HCT116 (cell line): Measurements from ENCODE around the gene OR2AP1. TPM values are rescaled to one million over a fixed set of nuclear protein-coding genes. Genes with fewer than 3 reads are reported as not detected.

Experiments
- ATAC-seq: fragments of 200-7000 bp; cut with Tn5 transposase; 2 replicates; pipeline ENCODE4 v1.9.1; 2020; ENCODE audit warnings: mild to moderate bottlenecking, moderate library complexity
- BruUV-seq: library from RNA; stranded (reverse); fragments of 400-500 nt; replicated peaks from 2 replicates; lab custom pipeline; 2021; lab: Mats Ljungman, UMichigan
- CTCF ChIA-PET: fragments of 300-600 bp; sonication (Branson Sonifier 250); formaldehyde crosslinking; loops from one replicate; lab custom pipeline; 2021; ENCODE audit warnings: antibody characterized with exemption; lab: Charles Lee
- POLR2A ChIA-PET: fragments of 300-600, 350-600 bp; sonication (Branson Sonifier 250); formaldehyde crosslinking; loops from one replicate; lab custom pipeline; 2021; ENCODE audit warnings: antibody characterized with exemption; lab: Charles Lee
- RAD21 ChIA-PET, 2 experiments: fragments of 300-600 bp; sonication (Branson Sonifier 250); formaldehyde crosslinking; loops; one replicate each; lab custom pipeline; 2023; ENCODE audit warnings: low total read pairs in 2 of 2; ENCODE audit not compliant: uncharacterized antibody in 2 of 2, unreplicated experiment in 2 of 2, low non-redundant PET in 1 of 2; lab: Charles Lee
- DNase-seq: peaks from one replicate; pipeline ENCODE4 v3.0.0-alpha.2; 2010; ENCODE audit warnings: low read depth, low spot score
- H2AFZ ChIP-seq: fragments of 200-600 bp; shearing (Covaris generic), sonication (generic); 2 replicates; pipeline ENCODE4 v1.6.1; 2017; ENCODE audit warnings: low read depth, mixed run types, mixed read lengths, antibody characterized with exemption, low read length; ENCODE audit not compliant: poor library complexity, severe bottlenecking
- H3K27ac ChIP-seq: 2 replicates; pipeline ENCODE4 v1.5.1; 2012; ENCODE audit warnings: low read depth, low read length
- H3K27me3 ChIP-seq: fragments of 200-600 bp; sonication (generic); 2 replicates; pipeline ENCODE4 v1.6.1; 2016; ENCODE audit warnings: mixed run types, low read length, mixed read lengths; ENCODE audit not compliant: insufficient read depth
- H3K36me3 ChIP-seq, 2 experiments: fragments of 200-500 bp in 1 of 2; fragments of 200-600 bp in 1 of 2; sonication (Bioruptor generic) in 1 of 2; sonication (generic) in 1 of 2; 2 replicates each; pipeline versions ENCODE4 v1.5.1 to v1.6.1; 2014 to 2016; ENCODE audit warnings: low read length in 2 of 2, inconsistent platforms in 1 of 2, mixed read lengths in 1 of 2, mixed run types in 1 of 2; ENCODE audit not compliant: insufficient read depth in 2 of 2, control insufficient read depth in 1 of 2
- H3K4me1 ChIP-seq, 2 experiments: fragments of 200-600 bp in 1 of 2; sonication (generic) in 1 of 2; 2 replicates each; pipeline versions ENCODE4 v1.5.1 to v1.6.1; 2012 to 2017; ENCODE audit warnings: low read length in 2 of 2, inconsistent platforms in 1 of 2, mild to moderate bottlenecking in 1 of 2, mixed read lengths in 1 of 2, mixed run types in 1 of 2, moderate library complexity in 1 of 2; ENCODE audit not compliant: insufficient read depth in 2 of 2, control insufficient read depth in 1 of 2
- H3K4me2 ChIP-seq: fragments of 200-600 bp; sonication (generic); 2 replicates; pipeline ENCODE4 v1.6.1; 2017; ENCODE audit warnings: mixed run types, low read length, mixed read lengths
- H3K4me3 ChIP-seq, 2 experiments: fragments of 200-600 bp in 1 of 2; sonication (generic) in 1 of 2; replicated peaks in 1 of 2; 2 replicates each; pipeline ENCODE4 v1.5.1; 2011 to 2016; ENCODE audit warnings: low read length in 2 of 2, control low read depth in 1 of 2, low read depth in 1 of 2, mild to moderate bottlenecking in 1 of 2, mixed read lengths in 1 of 2, mixed run types in 1 of 2
- H3K79me2 ChIP-seq: fragments of 200-600 bp; sonication (generic); 2 replicates; pipeline ENCODE4 v1.6.1; 2017; ENCODE audit warnings: mild to moderate bottlenecking, mixed run types, low read length, moderate library complexity, mixed read lengths; ENCODE audit not compliant: insufficient read depth
- H3K9ac ChIP-seq: fragments of 200-600 bp; sonication (generic); 2 replicates; pipeline ENCODE4 v1.6.1; 2016; ENCODE audit warnings: low read length, mixed read lengths
- H3K9me2 ChIP-seq: fragments of 200-600 bp; sonication (generic), shearing (Covaris generic); 2 replicates; pipeline ENCODE4 v1.6.1; 2017; ENCODE audit warnings: mixed run types, mild to moderate bottlenecking, moderate library complexity; ENCODE audit not compliant: insufficient read depth
- H3K9me3 ChIP-seq, 2 experiments: fragments of 200-500 bp in 1 of 2; fragments of 200-600 bp in 1 of 2; sonication (Bioruptor generic) in 1 of 2; sonication (generic) in 1 of 2; 2 replicates each; pipeline ENCODE4 v1.6.1; 2014 to 2017; ENCODE audit warnings: low read length in 2 of 2, mixed read lengths in 2 of 2, inconsistent platforms in 1 of 2, low read depth in 1 of 2, mild to moderate bottlenecking in 1 of 2, mixed run types in 1 of 2, moderate library complexity in 1 of 2; ENCODE audit not compliant: control insufficient read depth in 1 of 2, insufficient read depth in 1 of 2
- H4K20me1 ChIP-seq: fragments of 200-600 bp; sonication (generic), shearing (Covaris generic); 2 replicates; pipeline ENCODE4 v1.6.1; 2017; ENCODE audit warnings: mixed run types, mild to moderate bottlenecking, moderate library complexity; ENCODE audit not compliant: insufficient read depth
- ATF3 ChIP-seq: IDR thresholded peaks from 2 replicates; pipeline ENCODE4 v1.6.1; 2012
- CBX3 ChIP-seq: IDR thresholded peaks from 2 replicates; pipeline ENCODE4 v1.6.1; 2012; ENCODE audit warnings: low read depth
- CEBPB ChIP-seq: IDR thresholded peaks from 2 replicates; pipeline ENCODE4 v1.6.1; 2012; ENCODE audit warnings: low read depth
- EGR1 ChIP-seq: IDR thresholded peaks from 2 replicates; pipeline ENCODE4 v1.6.1; 2012; ENCODE audit warnings: low read depth
- ELF1 ChIP-seq: IDR thresholded peaks from 2 replicates; pipeline ENCODE4 v1.6.1; 2012; ENCODE audit warnings: low read depth, borderline replicate concordance
- EZH2 ChIP-seq: fragments of 200-600 bp; sonication (generic); IDR thresholded peaks from 2 replicates; pipeline ENCODE4 v1.6.1; 2017; ENCODE audit warnings: antibody characterized with exemption, mixed run types
- JUND ChIP-seq: IDR thresholded peaks from 2 replicates; pipeline ENCODE4 v1.6.1; 2012
- RAD21 ChIP-seq: IDR thresholded peaks from 2 replicates; pipeline ENCODE4 v1.6.1; 2012; ENCODE audit warnings: low read depth, mild to moderate bottlenecking
- SIN3A ChIP-seq: IDR thresholded peaks from 2 replicates; pipeline ENCODE4 v1.6.1; 2012; ENCODE audit warnings: low read depth
- SP1 ChIP-seq: IDR thresholded peaks from 2 replicates; pipeline ENCODE4 v1.6.1; 2012; ENCODE audit warnings: low read depth
- SRF ChIP-seq: IDR thresholded peaks from 2 replicates; pipeline ENCODE4 v1.6.1; 2012; ENCODE audit warnings: low read depth
- TCF7L2 ChIP-seq: IDR thresholded peaks from 2 replicates; pipeline ENCODE4 v1.7.0; 2011; ENCODE audit warnings: borderline replicate concordance, inconsistent platforms; ENCODE audit not compliant: insufficient read depth, insufficient read length; ENCODE audit errors: extremely low read depth
- YY1 ChIP-seq: IDR thresholded peaks from 2 replicates; pipeline ENCODE4 v1.6.1; 2011; ENCODE audit warnings: low read length, low read depth, moderate library complexity, mild to moderate bottlenecking; ENCODE audit not compliant: insufficient replicate concordance; ENCODE audit errors: extremely low read depth
- ZNF274 ChIP-seq: fragments of 200-500 bp; sonication (Bioruptor generic); IDR thresholded peaks from 2 replicates; pipeline ENCODE4 v1.6.1; 2014; ENCODE audit warnings: mild to moderate bottlenecking, low read depth, low read length, inconsistent platforms
- intact Hi-C: fragments of 100-400 bp; cut with micrococcal nuclease; formaldehyde crosslinking; loops from 2 replicates; pipeline ENCODE4 v1.10.0; 2022
- total RNA-seq: library from RNA; stranded (reverse); gene quantifications from one replicate; pipeline ENCODE4 v1.2.1, GENCODE V29; 2021; ENCODE audit not compliant: unreplicated experiment
- TF ChIP-seq, protein P1 (sequence below): IDR thresholded peaks from 2 replicates; pipeline ENCODE4 v1.6.1; 2012
- TF ChIP-seq, protein P2 (sequence below): IDR thresholded peaks from 2 replicates; pipeline ENCODE4 v1.6.1; 2011; ENCODE audit warnings: mild to moderate bottlenecking, low read length, moderate library complexity; ENCODE audit not compliant: insufficient replicate concordance; ENCODE audit errors: extremely low read depth
- TF ChIP-seq, protein P3 (sequence below): IDR thresholded peaks from 2 replicates; pipeline ENCODE4 v1.6.1; 2012; ENCODE audit warnings: low read depth

The OR2AP1 gene
- total RNA-seq, 1 experiment from 2014 or later, result not detected

DNA sequence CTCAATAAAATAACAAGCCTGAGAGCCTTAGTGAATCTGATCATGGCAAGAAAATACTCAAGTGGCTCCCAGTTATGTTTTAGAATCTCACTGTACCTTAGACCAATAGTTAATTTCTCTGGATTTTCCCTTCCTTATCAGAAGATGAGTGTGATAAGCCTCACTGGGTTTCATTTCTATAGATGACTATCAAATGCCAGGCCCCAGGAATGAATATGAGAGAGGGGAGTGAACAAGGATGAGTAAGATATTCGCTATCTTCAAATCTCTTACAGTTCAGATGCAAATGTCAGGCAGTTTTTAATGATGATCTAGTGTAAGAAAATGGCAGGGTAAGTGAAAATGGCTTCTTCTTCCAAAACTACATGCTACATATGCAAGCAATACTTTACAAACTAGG, 38.3 kb downstream of the OR2AP1 start:
- no peak overlapping the region for H2AFZ ChIP-seq

More for the DNA sequence above, 38.3 kb downstream of the OR2AP1 start:
- Histone ChIP-seq H3K79me2 (no peaks in the 10 kb centered on the region), H3K4me2 (no peak overlapping the region), H3K27me3 (peaks cover 47% of the 10 kb centered on the region), H3K9me3 (no peaks in the 10 kb centered on the region; a peak in 1 of 4 replicates), H3K4me1 (no peaks in the 10 kb centered on the region), H3K9me2 (no peaks in the 10 kb centered on the region), H3K4me3 (no peak overlapping the region), H3K36me3 (no peaks in the 10 kb centered on the region), H4K20me1 (no peaks in the 10 kb centered on the region), H3K27ac (no peak overlapping the region), H3K9ac (no peak overlapping the region)
- DNase-seq, result no peak
- TF ChIP-seq EGR1, result no peak
- no peak for TF ChIP-seq EZH2
- TF ChIP-seq, protein P1, sequence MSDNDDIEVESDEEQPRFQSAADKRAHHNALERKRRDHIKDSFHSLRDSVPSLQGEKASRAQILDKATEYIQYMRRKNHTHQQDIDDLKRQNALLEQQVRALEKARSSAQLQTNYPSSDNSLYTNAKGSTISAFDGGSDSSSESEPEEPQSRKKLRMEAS, result no peak
- TF ChIP-seq RAD21, result no peak
- TF ChIP-seq YY1, result no peak
- TF ChIP-seq SP1, result no peak
- no peak for TF ChIP-seq SRF
- no peak for TF ChIP-seq CBX3
- TF ChIP-seq CEBPB, result no peak
- TF ChIP-seq, protein P2, sequence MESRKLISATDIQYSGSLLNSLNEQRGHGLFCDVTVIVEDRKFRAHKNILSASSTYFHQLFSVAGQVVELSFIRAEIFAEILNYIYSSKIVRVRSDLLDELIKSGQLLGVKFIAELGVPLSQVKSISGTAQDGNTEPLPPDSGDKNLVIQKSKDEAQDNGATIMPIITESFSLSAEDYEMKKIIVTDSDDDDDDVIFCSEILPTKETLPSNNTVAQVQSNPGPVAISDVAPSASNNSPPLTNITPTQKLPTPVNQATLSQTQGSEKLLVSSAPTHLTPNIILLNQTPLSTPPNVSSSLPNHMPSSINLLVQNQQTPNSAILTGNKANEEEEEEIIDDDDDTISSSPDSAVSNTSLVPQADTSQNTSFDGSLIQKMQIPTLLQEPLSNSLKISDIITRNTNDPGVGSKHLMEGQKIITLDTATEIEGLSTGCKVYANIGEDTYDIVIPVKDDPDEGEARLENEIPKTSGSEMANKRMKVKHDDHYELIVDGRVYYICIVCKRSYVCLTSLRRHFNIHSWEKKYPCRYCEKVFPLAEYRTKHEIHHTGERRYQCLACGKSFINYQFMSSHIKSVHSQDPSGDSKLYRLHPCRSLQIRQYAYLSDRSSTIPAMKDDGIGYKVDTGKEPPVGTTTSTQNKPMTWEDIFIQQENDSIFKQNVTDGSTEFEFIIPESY, result no peak
- TF ChIP-seq TCF7L2, result no peak
- TF ChIP-seq, protein P3, sequence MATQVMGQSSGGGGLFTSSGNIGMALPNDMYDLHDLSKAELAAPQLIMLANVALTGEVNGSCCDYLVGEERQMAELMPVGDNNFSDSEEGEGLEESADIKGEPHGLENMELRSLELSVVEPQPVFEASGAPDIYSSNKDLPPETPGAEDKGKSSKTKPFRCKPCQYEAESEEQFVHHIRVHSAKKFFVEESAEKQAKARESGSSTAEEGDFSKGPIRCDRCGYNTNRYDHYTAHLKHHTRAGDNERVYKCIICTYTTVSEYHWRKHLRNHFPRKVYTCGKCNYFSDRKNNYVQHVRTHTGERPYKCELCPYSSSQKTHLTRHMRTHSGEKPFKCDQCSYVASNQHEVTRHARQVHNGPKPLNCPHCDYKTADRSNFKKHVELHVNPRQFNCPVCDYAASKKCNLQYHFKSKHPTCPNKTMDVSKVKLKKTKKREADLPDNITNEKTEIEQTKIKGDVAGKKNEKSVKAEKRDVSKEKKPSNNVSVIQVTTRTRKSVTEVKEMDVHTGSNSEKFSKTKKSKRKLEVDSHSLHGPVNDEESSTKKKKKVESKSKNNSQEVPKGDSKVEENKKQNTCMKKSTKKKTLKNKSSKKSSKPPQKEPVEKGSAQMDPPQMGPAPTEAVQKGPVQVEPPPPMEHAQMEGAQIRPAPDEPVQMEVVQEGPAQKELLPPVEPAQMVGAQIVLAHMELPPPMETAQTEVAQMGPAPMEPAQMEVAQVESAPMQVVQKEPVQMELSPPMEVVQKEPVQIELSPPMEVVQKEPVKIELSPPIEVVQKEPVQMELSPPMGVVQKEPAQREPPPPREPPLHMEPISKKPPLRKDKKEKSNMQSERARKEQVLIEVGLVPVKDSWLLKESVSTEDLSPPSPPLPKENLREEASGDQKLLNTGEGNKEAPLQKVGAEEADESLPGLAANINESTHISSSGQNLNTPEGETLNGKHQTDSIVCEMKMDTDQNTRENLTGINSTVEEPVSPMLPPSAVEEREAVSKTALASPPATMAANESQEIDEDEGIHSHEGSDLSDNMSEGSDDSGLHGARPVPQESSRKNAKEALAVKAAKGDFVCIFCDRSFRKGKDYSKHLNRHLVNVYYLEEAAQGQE, result no peak
- no peak for TF ChIP-seq ELF1
- TF ChIP-seq SIN3A, result no peak
- no peak for TF ChIP-seq JUND
- TF ChIP-seq ZNF274, result no peak
- no peak for TF ChIP-seq ATF3
- ChIA-PET CTCF (no interaction called here), POLR2A (no interaction called here), RAD21 (no interaction called here)
- intact Hi-C loops, result loop anchor here (10.0 kb wide), 1 partner anchor 216 kb away; no protein-coding TSS in a partner anchor
- no TSS peak for BruUV-seq
- no peak for ATAC-seq
